Right cardiac atrium (tissue), 5 donors: ENCODE data around the gene LRIT2. TPM values are rescaled to one million over a fixed set of nuclear protein-coding genes. Genes with fewer than 3 reads are reported as not detected.

ENCODE experiments used
- ATAC-seq, 2 donors: fragments of 200-7000 bp; cut with Tn5 transposase; one replicate each; pipeline versions ENCODE4 v1.8.0 to v1.9.1; 2020; ENCODE audit warnings: moderate library complexity in 2 of 2, mild to moderate bottlenecking in 1 of 2
- DNase-seq, 3 donors: peaks; one replicate each; pipeline ENCODE4 v3.0.0-alpha.2; 2020
- H3K27ac ChIP-seq: one replicate; pipeline ENCODE4 v1.5.1; 2013; ENCODE audit warnings: mild to moderate bottlenecking, low read length, control low read depth, moderate library complexity
- H3K27me3 ChIP-seq: one replicate; pipeline ENCODE4 v1.6.1; 2013; ENCODE audit not compliant: control insufficient read depth, insufficient read depth
- H3K4me1 ChIP-seq: one replicate; pipeline ENCODE4 v1.6.1; 2013; ENCODE audit warnings: low read length; ENCODE audit not compliant: control insufficient read depth, insufficient read depth
- H3K4me3 ChIP-seq: one replicate; pipeline ENCODE4 v1.5.1; 2013; ENCODE audit warnings: low read length, control low read depth
- H3K9me3 ChIP-seq: one replicate; pipeline ENCODE4 v1.6.1; 2013; ENCODE audit warnings: low read length; ENCODE audit not compliant: control insufficient read depth
- whole genome bisulfite sequencing: extraction: QIAGEN DNeasy Blood & Tissue Kit; methylation state at CpG from one replicate; pipeline ENCODE4 v1.1.7; 2013; 5-methylcytosine and 5-hydroxymethylcytosine counted together
- intact Hi-C, 4 donors: fragments of 100-400 bp; cut with DNase I; formaldehyde crosslinking; loops; one replicate each; pipeline versions ENCODE4 v1.11.0 to v1.14.0; 2022 to 2023
- polyA plus RNA-seq: library from polyadenylated mRNA; stranded (reverse); fragments of 200-250 nt; gene quantifications from one replicate; pipeline ENCODE4 v1.2.3, GENCODE V29; 2013
- total RNA-seq, 4 donors: library from RNA; stranded (reverse); fragmentation: NEBNext Ultra II Directional; extraction: Animal tissue kit (Norgen Biotek cat#: 25700); gene quantifications; one replicate each; pipeline ENCODE4 v1.2.1, GENCODE V29; 2021
- donor health status: healthy with polysubstance abuse.
- donor health status: DM: no; HTN: yes; CAD: no.
- donor health status: DM: no; HTN: no; CAD: no.
- donor health status: DM: no; HTN: yes; CAD: no; lungs with severe emphysema.
- donor health status: DM: yes; HTN: yes; CAD: no.

Gene LRIT2
- total and polyA plus RNA-seq, 5 donors: not detected

DNA sequence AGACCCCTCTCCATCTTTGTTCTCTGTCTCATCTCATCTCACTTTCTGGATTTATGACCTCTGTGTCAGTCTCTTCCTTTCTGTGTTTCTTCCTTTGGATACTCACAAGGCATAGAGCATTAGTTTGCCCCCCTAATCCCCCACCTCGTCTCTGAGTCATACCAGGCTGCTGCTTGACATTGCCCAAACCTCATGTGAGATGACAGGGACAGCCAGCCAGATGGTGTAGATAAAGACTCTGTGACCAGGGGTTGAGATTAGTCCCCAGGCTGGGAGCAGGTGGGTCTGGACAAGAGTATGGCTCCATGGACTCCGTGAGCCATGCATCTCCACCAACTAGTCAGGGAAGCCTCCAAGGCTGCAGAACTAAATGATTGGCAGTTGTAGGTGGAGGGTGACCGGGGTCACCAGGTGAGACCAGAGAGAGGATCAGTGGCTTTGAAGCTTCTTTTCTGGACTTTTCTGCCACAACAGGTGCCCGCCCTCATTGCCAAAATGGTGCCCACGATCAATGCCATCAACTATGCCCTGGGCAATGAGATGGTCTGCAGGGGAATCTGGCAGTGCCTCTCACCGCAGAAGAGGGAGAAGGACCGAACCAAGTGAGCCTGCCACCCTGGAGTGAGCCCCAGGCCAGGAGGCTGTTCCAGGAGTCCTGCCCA is 32.8 kb upstream of the LRIT2 start:
- no peak for DNase-seq
- 79% methylated on average over 7 of the region's 7 CpGs for WGBS
- H3K27ac ChIP-seq: no peak overlapping the region
- ATAC-seq: no peak
- no peaks in the 10 kb centered on the region for H3K4me1 ChIP-seq
- intact Hi-C loops: no loop called here
- H3K9me3 ChIP-seq: no peaks in the 10 kb centered on the region
- H3K4me3 ChIP-seq: no peak overlapping the region
- H3K27me3 ChIP-seq: no peaks in the 10 kb centered on the region

DNA sequence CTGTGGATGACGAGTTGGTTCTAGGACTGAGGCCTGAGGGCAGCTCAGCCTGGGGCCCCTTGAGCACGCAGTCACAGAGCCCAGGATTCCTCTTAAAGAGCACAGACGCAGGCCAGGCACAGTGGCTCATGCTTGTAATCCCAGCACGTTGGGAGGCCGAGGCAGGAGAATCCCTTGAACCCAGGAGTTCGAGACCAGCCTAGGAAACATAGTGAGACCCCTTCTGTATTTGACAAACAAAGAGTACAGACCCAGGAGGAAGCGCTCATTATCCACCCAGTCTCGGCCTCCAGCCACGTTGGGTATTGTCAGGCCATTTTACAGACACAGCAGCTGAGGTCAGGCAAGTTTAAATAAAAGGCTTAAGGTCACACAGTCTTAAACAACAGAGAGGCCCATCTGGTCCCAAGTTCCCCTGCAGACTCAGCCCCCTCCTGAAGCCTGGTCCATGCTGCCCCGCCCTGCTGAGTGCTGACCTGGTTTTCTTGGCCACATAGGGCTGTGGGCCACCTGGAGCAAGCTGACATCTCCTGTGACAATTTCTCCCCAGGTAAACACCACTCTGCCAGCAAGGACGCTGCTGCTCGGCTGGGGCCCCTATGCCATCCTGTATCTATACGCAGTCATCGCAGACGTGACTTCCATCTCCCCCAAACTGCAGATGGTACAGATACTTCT is 32.1 kb upstream of the LRIT2 start:
- intact Hi-C loops: no loop called here
- no peak overlapping the region for H3K4me3 ChIP-seq
- ATAC-seq: no peak
- H3K27me3 ChIP-seq: no peaks in the 10 kb centered on the region
- DNase-seq: no peak
- no peak overlapping the region for H3K27ac ChIP-seq
- H3K4me1 ChIP-seq: no peaks in the 10 kb centered on the region
- WGBS: 74% methylated on average over 15 of the region's 15 CpGs
- no peaks in the 10 kb centered on the region for H3K9me3 ChIP-seq

DNA sequence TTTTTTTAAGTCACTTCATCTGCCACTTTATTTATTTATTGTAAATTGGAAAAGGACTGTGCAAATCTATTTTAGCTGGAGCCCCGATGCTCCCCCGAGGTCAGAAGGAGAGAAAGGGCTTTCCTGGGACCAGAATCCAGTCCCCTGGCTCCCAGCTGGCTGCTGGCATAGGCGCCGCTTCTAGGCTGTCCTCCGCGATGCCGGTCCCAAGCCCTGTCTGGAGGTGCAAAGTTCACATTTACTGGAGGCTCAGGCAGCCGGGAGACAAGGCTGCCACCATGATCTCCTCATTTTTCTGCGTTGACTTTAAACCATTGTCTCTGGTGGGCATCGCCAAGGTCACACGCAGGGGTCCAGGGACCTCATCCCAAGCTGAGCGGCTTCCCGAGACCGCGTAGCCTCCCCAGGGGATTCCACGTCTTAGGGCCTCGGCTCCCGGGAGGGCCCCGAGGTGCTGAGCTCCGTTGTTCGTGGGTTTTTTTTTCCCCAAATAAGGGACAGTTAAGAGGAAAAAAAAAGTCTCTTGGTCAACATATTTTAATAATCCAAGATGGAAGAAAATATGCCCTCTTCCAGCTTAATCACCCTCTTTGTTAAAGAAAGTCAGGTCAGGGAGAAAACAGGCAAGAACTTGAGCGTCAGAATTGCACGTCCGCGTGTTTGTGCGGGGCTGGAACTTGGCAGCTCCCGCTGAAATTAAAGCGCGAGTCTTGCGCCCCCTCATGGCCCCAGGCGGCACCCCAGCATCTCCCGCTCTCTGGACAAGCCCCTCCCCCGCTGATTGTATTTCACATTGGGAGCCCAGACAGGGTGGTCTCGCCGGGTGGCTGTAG is 31.4 kb upstream of the LRIT2 start:
- DNase-seq: peak; percentile 78 to 89 (median 83)
- WGBS: 35% methylated on average over 35 of the region's 35 CpGs
- ATAC-seq: peak; percentile 69 to 76
- Histone ChIP-seq H3K9me3 (no peaks in the 10 kb centered on the region), H3K27ac (no peak overlapping the region), H3K4me3 (no peak overlapping the region), H3K27me3 (no peaks in the 10 kb centered on the region), H3K4me1 (no peaks in the 10 kb centered on the region)
- intact Hi-C loops: no loop called here

DNA sequence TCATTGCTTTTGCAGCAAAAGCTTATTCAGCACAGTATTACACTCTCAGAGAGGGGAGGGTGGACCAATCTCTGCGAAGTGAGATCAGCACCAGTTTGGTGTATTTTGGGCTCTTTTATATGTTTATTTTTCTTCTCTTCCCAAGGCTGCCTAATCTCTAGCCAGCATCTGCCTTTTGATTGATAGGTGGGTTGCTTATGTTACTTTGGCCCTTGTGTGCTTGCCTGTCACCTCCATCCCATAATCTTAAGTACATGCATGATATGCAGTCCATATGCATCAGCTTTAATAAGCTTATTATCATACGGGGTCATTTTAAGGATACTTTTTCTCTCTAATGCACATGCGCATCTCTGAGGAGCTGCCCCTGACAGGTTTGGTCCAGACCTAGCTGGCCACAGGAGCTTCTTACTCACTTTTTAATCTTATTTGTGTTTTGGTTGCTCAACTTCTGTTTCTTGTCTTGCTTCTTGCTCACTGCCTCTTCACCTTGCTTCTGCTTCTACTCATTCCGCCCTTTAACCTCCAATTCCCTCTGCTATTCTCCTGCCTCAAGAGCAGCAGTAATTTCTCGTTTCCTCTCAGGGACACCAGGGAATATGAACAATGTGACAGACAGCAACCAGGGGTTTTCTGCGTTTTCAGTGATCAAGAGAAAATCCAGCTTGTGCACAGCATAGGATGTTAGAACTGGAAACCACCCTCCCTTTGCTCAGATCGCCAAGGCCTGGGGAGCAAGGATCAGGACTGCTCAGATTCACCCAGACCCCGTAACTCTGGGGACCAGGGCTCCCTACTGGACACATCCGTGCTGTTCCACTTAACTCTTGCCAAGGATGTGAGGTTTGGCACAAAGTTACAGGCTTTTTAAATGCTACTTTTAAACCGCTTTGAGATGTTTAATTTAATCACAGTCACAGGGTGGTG is 29.5 kb upstream of the LRIT2 start:
- intact Hi-C loops: no loop called here
- H3K27ac ChIP-seq: no peak overlapping the region
- WGBS: 45% methylated on average over 10 of the region's 10 CpGs
- no peak overlapping the region for H3K4me3 ChIP-seq
- no peaks in the 10 kb centered on the region for H3K27me3 ChIP-seq
- H3K4me1 ChIP-seq: no peaks in the 10 kb centered on the region
- ATAC-seq: no peak
- no peak for DNase-seq
- no peaks in the 10 kb centered on the region for H3K9me3 ChIP-seq

DNA sequence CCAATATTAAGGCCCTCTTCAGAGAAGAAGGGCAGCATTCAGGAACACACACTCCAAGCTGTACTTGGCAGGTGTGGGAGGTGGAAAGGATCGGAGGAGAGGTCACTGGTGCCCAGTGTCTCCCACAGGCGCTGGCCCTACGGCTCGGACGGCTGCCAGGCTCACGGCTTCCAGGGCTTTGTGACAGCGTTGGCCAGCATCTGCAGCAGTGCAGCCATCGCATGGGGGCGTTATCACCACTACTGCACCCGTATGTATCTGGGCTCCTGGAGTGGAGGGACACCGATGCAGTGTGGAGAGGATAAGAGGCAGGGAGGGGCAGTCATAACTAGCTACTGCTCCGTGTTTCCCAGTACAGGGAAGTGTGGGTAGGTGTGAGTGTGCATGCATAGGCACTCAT is 23.4 kb upstream of the LRIT2 start:
- no peak for DNase-seq
- ATAC-seq: no peak
- 68% methylated on average over 12 of the region's 12 CpGs for WGBS

DNA sequence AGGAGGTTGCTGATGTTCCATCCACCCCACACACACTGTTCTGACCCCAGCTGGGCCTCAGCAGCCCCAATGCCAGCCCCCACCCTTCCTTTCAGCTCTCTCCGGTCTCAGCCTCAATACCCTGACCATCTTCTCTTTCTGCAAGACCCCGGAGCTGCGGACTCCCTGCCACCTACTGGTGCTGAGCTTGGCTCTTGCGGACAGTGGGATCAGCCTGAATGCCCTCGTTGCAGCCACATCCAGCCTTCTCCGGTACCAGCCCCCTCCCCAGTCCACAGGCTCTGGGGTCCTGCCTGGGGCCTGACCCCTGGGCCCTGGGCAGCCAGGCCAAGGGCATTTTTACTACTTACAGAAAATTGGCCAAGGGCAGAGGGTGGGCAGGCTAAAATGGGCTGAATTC is 22.2 kb upstream of the LRIT2 start:
- Histone ChIP-seq H3K4me1 (no peaks in the 10 kb centered on the region), H3K9me3 (no peaks in the 10 kb centered on the region), H3K4me3 (no peak overlapping the region), H3K27ac (no peak overlapping the region), H3K27me3 (no peaks in the 10 kb centered on the region)
- DNase-seq (no peak), ATAC-seq (no peak)
- WGBS: 80% methylated on average over 6 of the region's 6 CpGs
- intact Hi-C loops: no loop called here

More for the DNA sequence above, 23.4 kb upstream of the LRIT2 start:
- no peak overlapping the region for H3K4me3 ChIP-seq
- no peaks in the 10 kb centered on the region for H3K27me3 ChIP-seq
- H3K27ac ChIP-seq: no peak overlapping the region
- intact Hi-C loops: no loop called here
- no peaks in the 10 kb centered on the region for H3K4me1 ChIP-seq
- H3K9me3 ChIP-seq: no peaks in the 10 kb centered on the region

DNA sequence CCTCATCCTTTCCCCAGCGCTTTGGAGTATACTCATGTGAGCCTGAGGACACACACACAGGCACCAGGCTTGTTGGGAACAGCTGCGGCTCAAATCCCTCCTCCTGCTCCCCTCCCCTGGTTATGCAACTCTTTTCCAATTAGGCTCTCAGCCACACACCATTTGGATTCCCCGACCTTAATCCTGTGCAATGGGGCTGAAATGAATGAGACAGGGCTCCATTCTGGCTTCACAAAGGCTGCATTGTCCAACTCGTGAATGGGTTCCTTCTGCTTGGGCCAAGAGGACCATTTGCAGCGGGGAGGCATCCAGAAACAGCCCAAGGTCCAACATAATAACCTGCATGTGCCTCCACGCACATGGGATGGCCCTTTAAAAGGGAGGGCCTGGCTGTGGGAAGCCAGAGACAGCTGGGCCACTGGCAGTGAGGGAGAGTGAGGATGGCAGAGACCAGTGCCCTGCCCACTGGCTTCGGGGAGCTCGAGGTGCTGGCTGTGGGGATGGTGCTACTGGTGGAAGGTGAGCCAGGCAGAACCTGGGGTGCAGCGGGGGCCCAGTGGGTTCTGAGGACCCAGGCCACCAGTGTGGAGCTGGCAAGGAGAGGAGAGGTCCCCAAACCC is 19.4 kb upstream of the LRIT2 start, which contains the start of gene RGR:
TSS of gene RGR (plus strand) at position 403 of the 620 bp plus-strand sequence. CDS start at position 441, 38 bp downstream.
- 49% methylated on average over 9 of the region's 9 CpGs for WGBS
- H3K4me3 ChIP-seq: no peak within 1 kb of the TSS

DNA sequence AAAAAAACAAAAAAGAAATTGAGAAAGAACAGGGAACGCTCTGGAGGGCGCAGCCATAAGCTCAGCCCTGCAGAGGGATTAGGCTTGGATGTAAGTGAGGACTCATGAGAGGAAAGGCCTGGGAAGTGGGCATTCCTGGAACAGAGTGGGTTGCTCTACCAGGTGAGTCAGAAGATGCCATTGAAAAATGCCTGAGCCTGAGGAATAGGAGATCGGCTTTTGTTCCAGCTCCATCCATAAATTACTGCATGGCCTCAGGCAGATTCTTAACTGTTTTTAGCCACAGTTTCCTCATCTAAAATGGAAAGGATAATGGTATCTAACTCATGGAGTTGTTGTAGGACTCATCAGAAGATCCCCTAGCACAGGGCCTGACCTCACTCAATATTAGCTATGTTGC is 18.4 kb upstream of the LRIT2 start:
- H3K27ac ChIP-seq: no peak overlapping the region
- no peaks in the 10 kb centered on the region for H3K27me3 ChIP-seq
- WGBS: 96% methylated on average over 3 of the region's 3 CpGs
- no peak for ATAC-seq
- no peak overlapping the region for H3K4me3 ChIP-seq
- no peaks in the 10 kb centered on the region for H3K9me3 ChIP-seq
- intact Hi-C loops: no loop called here
- DNase-seq: no peak
- no peaks in the 10 kb centered on the region for H3K4me1 ChIP-seq

More for the DNA sequence above, 19.4 kb upstream of the LRIT2 start, which contains the start of gene RGR:
- H3K9me3 ChIP-seq: no peaks in the 10 kb centered on the region
- H3K4me1 ChIP-seq: no peaks in the 10 kb centered on the region
- intact Hi-C loops: no loop called here
- H3K27me3 ChIP-seq: no peaks in the 10 kb centered on the region
- no peak within 1 kb of the TSS for H3K27ac ChIP-seq
- DNase-seq (peak; percentile 71 to 88 (median 86)), ATAC-seq (peak; percentile 88 to 93)

DNA sequence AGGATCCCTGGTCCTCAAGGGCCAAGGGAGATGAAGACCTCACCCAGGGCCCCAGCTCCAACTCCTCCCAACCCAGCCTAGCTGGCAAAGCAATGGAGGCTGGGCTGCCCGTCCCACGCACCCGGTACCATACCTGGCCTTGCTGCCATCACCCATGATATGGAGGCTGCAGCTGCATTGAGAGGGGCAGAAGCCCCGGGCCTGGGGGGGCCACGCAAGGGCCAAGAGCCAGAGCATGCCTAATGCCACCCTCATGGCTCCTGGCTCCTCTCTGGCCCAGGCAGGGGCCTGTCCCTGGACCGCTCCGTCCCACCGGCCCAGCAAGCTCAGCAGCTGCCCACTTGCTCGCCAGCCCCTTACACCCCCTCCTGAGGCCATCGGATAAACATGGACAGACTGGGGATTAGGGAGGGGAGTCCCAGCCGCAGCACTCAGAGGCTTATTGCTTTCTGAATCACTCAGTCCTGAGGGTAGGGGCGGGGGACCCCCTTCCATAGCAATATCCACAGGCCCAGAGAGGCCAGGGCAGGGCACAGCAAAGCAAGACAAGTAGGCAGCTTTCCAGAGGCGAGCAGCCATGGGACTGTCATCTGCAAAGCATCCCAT is 15.9 kb upstream of the LRIT2 start, which contains the start of gene LRIT1:
TSS of gene LRIT1 (minus strand) at position 362 of the 606 bp plus-strand sequence. CDS start at position 255, 107 bp downstream.
- intact Hi-C loops: no loop called here

DNA sequence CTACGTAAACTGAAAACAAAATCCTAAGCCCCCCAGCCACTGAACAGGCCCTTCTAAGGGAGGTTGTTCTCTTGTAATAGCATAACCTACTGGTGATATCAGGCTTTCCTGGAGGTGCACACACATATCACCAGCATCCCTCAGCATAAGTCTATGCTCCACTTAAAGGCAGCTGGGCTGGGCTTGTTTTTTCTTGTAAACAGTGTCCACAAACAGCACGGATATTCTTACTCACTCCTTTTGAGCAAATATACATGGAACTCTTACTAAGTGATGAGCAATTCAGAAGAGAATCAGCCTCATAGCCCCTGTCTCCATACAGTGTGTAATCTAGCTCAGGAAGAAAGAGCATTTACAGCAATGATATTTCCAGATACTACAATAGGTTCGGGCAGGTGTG is 13.6 kb upstream of the LRIT2 start:
- ATAC-seq: no peak
- H3K27ac ChIP-seq: no peak overlapping the region
- H3K27me3 ChIP-seq: no peaks in the 10 kb centered on the region
- intact Hi-C loops: no loop called here
- H3K4me1 ChIP-seq: no peaks in the 10 kb centered on the region
- 86% methylated on average over 3 of the region's 3 CpGs for WGBS
- H3K4me3 ChIP-seq: no peak overlapping the region
- no peak for DNase-seq
- no peaks in the 10 kb centered on the region for H3K9me3 ChIP-seq

More for the DNA sequence above, 15.9 kb upstream of the LRIT2 start, which contains the start of gene LRIT1:
- H3K27me3 ChIP-seq: no peaks in the 10 kb centered on the region
- WGBS: 80% methylated on average over 13 of the region's 13 CpGs
- H3K9me3 ChIP-seq: no peaks in the 10 kb centered on the region
- H3K4me1 ChIP-seq: no peaks in the 10 kb centered on the region
- no peak for ATAC-seq
- DNase-seq: no peak
- H3K27ac ChIP-seq: no peak within 1 kb of the TSS
- no peak within 1 kb of the TSS for H3K4me3 ChIP-seq
